HEK293 (cell line): ENCODE data around the gene EHMT1.
A peak's percentile ranks its signal among the peaks of the same experiment; 100 is the strongest.

Source experiments
- FEZF1 ChIP-seq: fragments of 450-650 bp; formaldehyde crosslinking; IDR thresholded peaks from 2 replicates; pipeline ENCODE4 v1.5.1; 2016; ENCODE audit warnings: missing biosample characterization, missing genetic modification characterization
- HOXA7 ChIP-seq: sonication (generic); formaldehyde crosslinking; IDR thresholded peaks from 2 replicates; pipeline ENCODE4 v1.8.1; 2022; ENCODE audit warnings: missing genetic modification reagents, borderline replicate concordance
- ZNF112 ChIP-seq: fragments of 450-650 bp; formaldehyde crosslinking; IDR thresholded peaks from 2 replicates; pipeline ENCODE4 v1.5.0; 2017; ENCODE audit warnings: missing biosample characterization, missing genetic modification characterization
- ZNF155 ChIP-seq: fragments of 450-650 bp; formaldehyde crosslinking; IDR thresholded peaks from 2 replicates; pipeline ENCODE4 v1.5.1; 2016; ENCODE audit warnings: missing biosample characterization, missing genetic modification characterization
- ZNF174 ChIP-seq: fragments of 450-650 bp; formaldehyde crosslinking; IDR thresholded peaks from 2 replicates; pipeline ENCODE4 v1.5.0; 2017; ENCODE audit warnings: missing biosample characterization, mild to moderate bottlenecking, missing genetic modification characterization
- ZNF202 ChIP-seq: fragments of 450-650 bp; formaldehyde crosslinking; IDR thresholded peaks from 2 replicates; pipeline ENCODE4 v1.5.1; 2016; ENCODE audit warnings: missing biosample characterization, missing genetic modification characterization, borderline replicate concordance
- ZNF211 ChIP-seq: fragments of 450-650 bp; formaldehyde crosslinking; IDR thresholded peaks from 2 replicates; pipeline ENCODE4 v1.5.1; 2016; ENCODE audit warnings: low read depth, missing biosample characterization, missing genetic modification characterization
- ZNF221 ChIP-seq: fragments of 450-650 bp; formaldehyde crosslinking; IDR thresholded peaks from 2 replicates; pipeline ENCODE4 v1.5.1; 2017; ENCODE audit warnings: missing biosample characterization, missing genetic modification characterization, borderline replicate concordance
- ZNF223 ChIP-seq: fragments of 450-650 bp; formaldehyde crosslinking; IDR thresholded peaks from 2 replicates; pipeline ENCODE4 v1.5.1; 2016; ENCODE audit warnings: missing biosample characterization, missing genetic modification characterization
- ZNF37A ChIP-seq: fragments of 450-650 bp; IDR thresholded peaks from 2 replicates; pipeline ENCODE4 v1.5.1; 2018; ENCODE audit warnings: missing biosample characterization, missing genetic modification characterization
- ZNF391 ChIP-seq: fragments of 450-650 bp; formaldehyde crosslinking; IDR thresholded peaks from 2 replicates; pipeline ENCODE4 v1.5.1; 2016; ENCODE audit warnings: low read depth, missing biosample characterization, missing genetic modification characterization, borderline replicate concordance
- ZNF510 ChIP-seq: fragments of 450-650 bp; formaldehyde crosslinking; IDR thresholded peaks from 2 replicates; pipeline ENCODE4 v1.5.1; 2018; ENCODE audit warnings: mild to moderate bottlenecking, missing genetic modification characterization, missing biosample characterization; ENCODE audit not compliant: insufficient replicate concordance
- ZNF514 ChIP-seq: fragments of 450-650 bp; formaldehyde crosslinking; IDR thresholded peaks from 2 replicates; pipeline ENCODE4 v1.5.1; 2016; ENCODE audit warnings: missing biosample characterization, missing genetic modification characterization
- ZNF585B ChIP-seq: fragments of 450-650 bp; formaldehyde crosslinking; IDR thresholded peaks from 2 replicates; pipeline ENCODE4 v1.5.1; 2016; ENCODE audit warnings: missing biosample characterization, missing genetic modification characterization
- ZNF629 ChIP-seq: fragments of 450-650 bp; formaldehyde crosslinking; IDR thresholded peaks from 2 replicates; pipeline ENCODE4 v1.5.1; 2017; ENCODE audit warnings: missing biosample characterization, missing genetic modification characterization
- ZNF660 ChIP-seq: fragments of 450-650 bp; IDR thresholded peaks from 2 replicates; pipeline ENCODE4 v1.5.1; 2018; ENCODE audit warnings: missing biosample characterization, mild to moderate bottlenecking, missing genetic modification characterization
- TF ChIP-seq, protein P1 (sequence below): fragments of 450-650 bp; formaldehyde crosslinking; IDR thresholded peaks from 2 replicates; pipeline ENCODE4 v1.5.1; 2016; ENCODE audit warnings: missing biosample characterization, missing genetic modification characterization, low read depth
- TF ChIP-seq, protein P2 (sequence below): fragments of 450-650 bp; formaldehyde crosslinking; IDR thresholded peaks from 2 replicates; pipeline ENCODE4 v1.5.1; 2016; ENCODE audit warnings: missing biosample characterization, missing genetic modification characterization
- TF ChIP-seq, protein P3 (sequence below): fragments of 450-650 bp; IDR thresholded peaks from 2 replicates; pipeline ENCODE4 v1.5.1; 2018; ENCODE audit warnings: missing biosample characterization, mild to moderate bottlenecking, missing genetic modification characterization
- TF ChIP-seq, protein P4 (sequence below): fragments of 450-650 bp; formaldehyde crosslinking; IDR thresholded peaks from 2 replicates; pipeline ENCODE4 v1.5.1; 2016; ENCODE audit warnings: missing biosample characterization, missing genetic modification characterization
- TF ChIP-seq, protein P5 (sequence below): fragments of 450-650 bp; formaldehyde crosslinking; IDR thresholded peaks from 2 replicates; pipeline ENCODE4 v1.5.1; 2016; ENCODE audit warnings: missing biosample characterization, missing genetic modification characterization
- TF ChIP-seq, protein P6 (sequence below): fragments of 450-650 bp; formaldehyde crosslinking; IDR thresholded peaks from 2 replicates; pipeline ENCODE4 v1.5.1; 2017; ENCODE audit warnings: missing biosample characterization, mild to moderate bottlenecking, missing genetic modification characterization, moderate library complexity
- TF ChIP-seq, protein P7 (sequence below): fragments of 450-650 bp; formaldehyde crosslinking; IDR thresholded peaks from 2 replicates; pipeline ENCODE4 v1.5.1; 2016; ENCODE audit warnings: missing biosample characterization, missing genetic modification characterization
- TF ChIP-seq, protein P8 (sequence below): IDR thresholded peaks from 2 replicates; pipeline ENCODE4 v1.6.1; 2011; ENCODE audit warnings: mild to moderate bottlenecking, low read depth, low read length, borderline replicate concordance

The EHMT1 gene

DNA sequence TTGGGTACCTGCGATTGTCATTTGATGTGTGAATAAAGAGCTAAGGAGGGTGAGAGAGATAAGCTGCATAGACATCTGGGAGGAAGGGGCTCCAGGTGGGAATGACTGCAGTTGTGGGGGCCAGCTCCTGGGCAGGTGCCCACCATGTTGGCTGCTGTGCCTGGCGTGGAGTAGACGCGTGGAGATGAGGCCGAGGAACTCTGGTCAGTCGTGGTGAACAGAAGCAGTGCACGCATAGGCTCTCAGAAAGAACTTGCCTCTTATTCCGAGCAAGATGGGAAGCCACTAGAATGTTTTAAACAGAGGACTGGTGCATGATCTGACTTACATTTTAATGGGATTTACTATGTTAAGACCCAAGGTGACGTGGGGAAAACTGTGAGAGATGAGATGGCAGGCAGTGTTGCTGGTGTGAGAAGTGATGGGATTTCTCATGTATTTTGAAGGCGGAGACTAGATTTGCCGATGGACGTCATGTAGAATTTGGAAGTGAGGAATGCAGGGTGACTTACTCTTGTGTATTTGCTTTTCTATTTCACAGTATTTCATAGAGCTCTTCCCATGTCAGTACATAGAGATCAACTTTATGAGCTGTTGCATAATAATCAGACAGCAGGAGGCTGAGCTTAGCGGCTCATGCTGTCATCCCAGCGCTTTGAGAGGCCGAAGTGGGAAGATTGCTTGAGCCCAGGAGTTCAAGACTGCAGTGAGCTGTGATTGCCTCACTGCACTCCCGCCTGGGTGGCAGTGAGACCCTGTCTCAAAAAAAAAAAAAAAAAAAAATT lies 71.1 kb downstream of the EHMT1 start (continued):
- TF ChIP-seq FEZF1 (tag by site-specific recombination) = no peak
- TF ChIP-seq, protein P1, sequence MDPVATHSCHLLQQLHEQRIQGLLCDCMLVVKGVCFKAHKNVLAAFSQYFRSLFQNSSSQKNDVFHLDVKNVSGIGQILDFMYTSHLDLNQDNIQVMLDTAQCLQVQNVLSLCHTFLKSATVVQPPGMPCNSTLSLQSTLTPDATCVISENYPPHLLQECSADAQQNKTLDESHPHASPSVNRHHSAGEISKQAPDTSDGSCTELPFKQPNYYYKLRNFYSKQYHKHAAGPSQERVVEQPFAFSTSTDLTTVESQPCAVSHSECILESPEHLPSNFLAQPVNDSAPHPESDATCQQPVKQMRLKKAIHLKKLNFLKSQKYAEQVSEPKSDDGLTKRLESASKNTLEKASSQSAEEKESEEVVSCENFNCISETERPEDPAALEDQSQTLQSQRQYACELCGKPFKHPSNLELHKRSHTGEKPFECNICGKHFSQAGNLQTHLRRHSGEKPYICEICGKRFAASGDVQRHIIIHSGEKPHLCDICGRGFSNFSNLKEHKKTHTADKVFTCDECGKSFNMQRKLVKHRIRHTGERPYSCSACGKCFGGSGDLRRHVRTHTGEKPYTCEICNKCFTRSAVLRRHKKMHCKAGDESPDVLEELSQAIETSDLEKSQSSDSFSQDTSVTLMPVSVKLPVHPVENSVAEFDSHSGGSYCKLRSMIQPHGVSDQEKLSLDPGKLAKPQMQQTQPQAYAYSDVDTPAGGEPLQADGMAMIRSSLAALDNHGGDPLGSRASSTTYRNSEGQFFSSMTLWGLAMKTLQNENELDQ (tag by site-specific recombination) = no peak
- TF ChIP-seq ZNF221 (tag by site-specific recombination) = no peak
- TF ChIP-seq, protein P2, sequence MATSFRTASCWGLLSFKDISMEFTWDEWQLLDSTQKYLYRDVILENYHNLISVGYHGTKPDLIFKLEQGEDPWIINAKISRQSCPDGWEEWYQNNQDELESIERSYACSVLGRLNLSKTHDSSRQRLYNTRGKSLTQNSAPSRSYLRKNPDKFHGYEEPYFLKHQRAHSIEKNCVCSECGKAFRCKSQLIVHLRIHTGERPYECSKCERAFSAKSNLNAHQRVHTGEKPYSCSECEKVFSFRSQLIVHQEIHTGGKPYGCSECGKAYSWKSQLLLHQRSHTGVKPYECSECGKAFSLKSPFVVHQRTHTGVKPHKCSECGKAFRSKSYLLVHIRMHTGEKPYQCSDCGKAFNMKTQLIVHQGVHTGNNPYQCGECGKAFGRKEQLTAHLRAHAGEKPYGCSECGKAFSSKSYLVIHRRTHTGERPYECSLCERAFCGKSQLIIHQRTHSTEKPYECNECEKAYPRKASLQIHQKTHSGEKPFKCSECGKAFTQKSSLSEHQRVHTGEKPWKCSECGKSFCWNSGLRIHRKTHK (tag by site-specific recombination) = no peak
- TF ChIP-seq HOXA7 (CRISPR knock-in tag) = no peak
- TF ChIP-seq ZNF510 (tag by site-specific recombination) = no peak
- TF ChIP-seq ZNF660 (tag by site-specific recombination) = peak; percentile 96
- no peak for TF ChIP-seq ZNF585B (tag by site-specific recombination)
- no peak for TF ChIP-seq ZNF223 (tag by site-specific recombination)
- no peak for TF ChIP-seq ZNF155 (tag by site-specific recombination)
- TF ChIP-seq ZNF112 (tag by site-specific recombination) = no peak
- TF ChIP-seq, protein P3, sequence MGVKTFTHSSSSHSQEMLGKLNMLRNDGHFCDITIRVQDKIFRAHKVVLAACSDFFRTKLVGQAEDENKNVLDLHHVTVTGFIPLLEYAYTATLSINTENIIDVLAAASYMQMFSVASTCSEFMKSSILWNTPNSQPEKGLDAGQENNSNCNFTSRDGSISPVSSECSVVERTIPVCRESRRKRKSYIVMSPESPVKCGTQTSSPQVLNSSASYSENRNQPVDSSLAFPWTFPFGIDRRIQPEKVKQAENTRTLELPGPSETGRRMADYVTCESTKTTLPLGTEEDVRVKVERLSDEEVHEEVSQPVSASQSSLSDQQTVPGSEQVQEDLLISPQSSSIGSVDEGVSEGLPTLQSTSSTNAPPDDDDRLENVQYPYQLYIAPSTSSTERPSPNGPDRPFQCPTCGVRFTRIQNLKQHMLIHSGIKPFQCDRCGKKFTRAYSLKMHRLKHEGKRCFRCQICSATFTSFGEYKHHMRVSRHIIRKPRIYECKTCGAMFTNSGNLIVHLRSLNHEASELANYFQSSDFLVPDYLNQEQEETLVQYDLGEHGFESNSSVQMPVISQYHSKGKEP (tag by site-specific recombination) = 0 out of 2 replicates have a peak, but pooled peaks have one; percentile 47
- no peak for TF ChIP-seq ZNF391 (tag by site-specific recombination)
- TF ChIP-seq, protein P4, sequence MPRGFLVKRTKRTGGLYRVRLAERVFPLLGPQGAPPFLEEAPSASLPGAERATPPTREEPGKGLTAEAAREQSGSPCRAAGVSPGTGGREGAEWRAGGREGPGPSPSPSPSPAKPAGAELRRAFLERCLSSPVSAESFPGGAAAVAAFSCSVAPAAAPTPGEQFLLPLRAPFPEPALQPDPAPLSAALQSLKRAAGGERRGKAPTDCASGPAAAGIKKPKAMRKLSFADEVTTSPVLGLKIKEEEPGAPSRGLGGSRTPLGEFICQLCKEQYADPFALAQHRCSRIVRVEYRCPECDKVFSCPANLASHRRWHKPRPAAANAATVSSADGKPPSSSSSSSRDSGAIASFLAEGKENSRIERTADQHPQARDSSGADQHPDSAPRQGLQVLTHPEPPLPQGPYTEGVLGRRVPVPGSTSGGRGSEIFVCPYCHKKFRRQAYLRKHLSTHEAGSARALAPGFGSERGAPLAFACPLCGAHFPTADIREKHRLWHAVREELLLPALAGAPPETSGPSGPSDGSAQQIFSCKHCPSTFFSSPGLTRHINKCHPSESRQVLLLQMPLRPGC = peak; percentile 79
- peak; percentile 85 for TF ChIP-seq ZNF629 (tag by site-specific recombination)
- no peak for TF ChIP-seq ZNF37A (tag by site-specific recombination)
- TF ChIP-seq ZNF211 = no peak
- TF ChIP-seq, protein P5, sequence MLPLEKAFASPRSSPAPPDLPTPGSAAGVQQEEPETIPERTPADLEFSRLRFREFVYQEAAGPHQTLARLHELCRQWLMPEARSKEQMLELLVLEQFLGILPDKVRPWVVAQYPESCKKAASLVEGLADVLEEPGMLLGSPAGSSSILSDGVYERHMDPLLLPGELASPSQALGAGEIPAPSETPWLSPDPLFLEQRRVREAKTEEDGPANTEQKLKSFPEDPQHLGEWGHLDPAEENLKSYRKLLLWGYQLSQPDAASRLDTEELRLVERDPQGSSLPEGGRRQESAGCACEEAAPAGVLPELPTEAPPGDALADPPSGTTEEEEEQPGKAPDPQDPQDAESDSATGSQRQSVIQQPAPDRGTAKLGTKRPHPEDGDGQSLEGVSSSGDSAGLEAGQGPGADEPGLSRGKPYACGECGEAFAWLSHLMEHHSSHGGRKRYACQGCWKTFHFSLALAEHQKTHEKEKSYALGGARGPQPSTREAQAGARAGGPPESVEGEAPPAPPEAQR (tag by site-specific recombination) = no peak
- TF ChIP-seq ZNF514 (tag by site-specific recombination) = no peak
- no peak for TF ChIP-seq ZNF174 (tag by site-specific recombination)
- TF ChIP-seq, protein P6, sequence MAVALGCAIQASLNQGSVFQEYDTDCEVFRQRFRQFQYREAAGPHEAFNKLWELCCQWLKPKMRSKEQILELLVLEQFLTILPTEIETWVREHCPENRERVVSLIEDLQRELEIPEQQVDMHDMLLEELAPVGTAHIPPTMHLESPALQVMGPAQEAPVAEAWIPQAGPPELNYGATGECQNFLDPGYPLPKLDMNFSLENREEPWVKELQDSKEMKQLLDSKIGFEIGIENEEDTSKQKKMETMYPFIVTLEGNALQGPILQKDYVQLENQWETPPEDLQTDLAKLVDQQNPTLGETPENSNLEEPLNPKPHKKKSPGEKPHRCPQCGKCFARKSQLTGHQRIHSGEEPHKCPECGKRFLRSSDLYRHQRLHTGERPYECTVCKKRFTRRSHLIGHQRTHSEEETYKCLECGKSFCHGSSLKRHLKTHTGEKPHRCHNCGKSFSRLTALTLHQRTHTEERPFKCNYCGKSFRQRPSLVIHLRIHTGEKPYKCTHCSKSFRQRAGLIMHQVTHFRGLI (tag by site-specific recombination) = no peak
- TF ChIP-seq ZNF202 (tag by site-specific recombination) = no peak
- TF ChIP-seq, protein P7, sequence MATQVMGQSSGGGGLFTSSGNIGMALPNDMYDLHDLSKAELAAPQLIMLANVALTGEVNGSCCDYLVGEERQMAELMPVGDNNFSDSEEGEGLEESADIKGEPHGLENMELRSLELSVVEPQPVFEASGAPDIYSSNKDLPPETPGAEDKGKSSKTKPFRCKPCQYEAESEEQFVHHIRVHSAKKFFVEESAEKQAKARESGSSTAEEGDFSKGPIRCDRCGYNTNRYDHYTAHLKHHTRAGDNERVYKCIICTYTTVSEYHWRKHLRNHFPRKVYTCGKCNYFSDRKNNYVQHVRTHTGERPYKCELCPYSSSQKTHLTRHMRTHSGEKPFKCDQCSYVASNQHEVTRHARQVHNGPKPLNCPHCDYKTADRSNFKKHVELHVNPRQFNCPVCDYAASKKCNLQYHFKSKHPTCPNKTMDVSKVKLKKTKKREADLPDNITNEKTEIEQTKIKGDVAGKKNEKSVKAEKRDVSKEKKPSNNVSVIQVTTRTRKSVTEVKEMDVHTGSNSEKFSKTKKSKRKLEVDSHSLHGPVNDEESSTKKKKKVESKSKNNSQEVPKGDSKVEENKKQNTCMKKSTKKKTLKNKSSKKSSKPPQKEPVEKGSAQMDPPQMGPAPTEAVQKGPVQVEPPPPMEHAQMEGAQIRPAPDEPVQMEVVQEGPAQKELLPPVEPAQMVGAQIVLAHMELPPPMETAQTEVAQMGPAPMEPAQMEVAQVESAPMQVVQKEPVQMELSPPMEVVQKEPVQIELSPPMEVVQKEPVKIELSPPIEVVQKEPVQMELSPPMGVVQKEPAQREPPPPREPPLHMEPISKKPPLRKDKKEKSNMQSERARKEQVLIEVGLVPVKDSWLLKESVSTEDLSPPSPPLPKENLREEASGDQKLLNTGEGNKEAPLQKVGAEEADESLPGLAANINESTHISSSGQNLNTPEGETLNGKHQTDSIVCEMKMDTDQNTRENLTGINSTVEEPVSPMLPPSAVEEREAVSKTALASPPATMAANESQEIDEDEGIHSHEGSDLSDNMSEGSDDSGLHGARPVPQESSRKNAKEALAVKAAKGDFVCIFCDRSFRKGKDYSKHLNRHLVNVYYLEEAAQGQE (tag by site-specific recombination) = no peak
- TF ChIP-seq, protein P8, sequence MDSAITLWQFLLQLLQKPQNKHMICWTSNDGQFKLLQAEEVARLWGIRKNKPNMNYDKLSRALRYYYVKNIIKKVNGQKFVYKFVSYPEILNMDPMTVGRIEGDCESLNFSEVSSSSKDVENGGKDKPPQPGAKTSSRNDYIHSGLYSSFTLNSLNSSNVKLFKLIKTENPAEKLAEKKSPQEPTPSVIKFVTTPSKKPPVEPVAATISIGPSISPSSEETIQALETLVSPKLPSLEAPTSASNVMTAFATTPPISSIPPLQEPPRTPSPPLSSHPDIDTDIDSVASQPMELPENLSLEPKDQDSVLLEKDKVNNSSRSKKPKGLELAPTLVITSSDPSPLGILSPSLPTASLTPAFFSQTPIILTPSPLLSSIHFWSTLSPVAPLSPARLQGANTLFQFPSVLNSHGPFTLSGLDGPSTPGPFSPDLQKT = no peak
